Muscle of arm (tissue), 12 donors: ENCODE measurements around the gene STRBP. TPM values are rescaled to one million over a fixed set of nuclear protein-coding genes. Genes with fewer than 3 reads are reported as not detected.
"Not testable (repeated sequence)": the region's sequence is repeated elsewhere in the genome, so short reads cannot be mapped to it uniquely, and the experiment has no call there.

Source experiments
- DNase-seq: peaks from one replicate; pipeline ENCODE4 v3.0.0-alpha.2; 2013
- polyA plus RNA-seq, 12 donors: library from polyadenylated mRNA; unstranded; fragments of 120-200 nt; gene quantifications; one replicate each; pipeline ENCODE4 v1.2.1, GENCODE V29; 2013; ENCODE audit not compliant: insufficient read length in 12 of 12

Gene STRBP
- polyA plus RNA-seq, 12 donors = 8.1 to 19.6 (median 10.4) TPM; not detected in 1

DNA sequence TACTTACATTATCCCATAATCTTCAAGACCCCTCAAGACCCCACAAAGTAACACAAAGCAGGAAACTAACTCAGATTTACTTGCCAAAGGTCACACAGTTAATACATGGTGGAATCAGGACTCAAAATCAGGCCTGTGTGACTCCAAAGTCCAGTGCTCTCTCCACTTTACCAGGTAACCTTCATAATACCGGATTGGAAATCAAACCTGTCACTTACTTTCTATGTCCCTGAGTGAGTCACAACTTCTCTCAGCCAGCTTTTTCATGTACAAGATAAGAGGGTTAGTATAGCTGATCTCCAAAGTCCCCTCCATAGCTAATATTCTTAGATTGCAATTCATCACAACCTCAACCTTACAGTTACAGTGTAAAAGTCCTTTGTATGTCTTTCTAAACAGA, 17.1 kb downstream of the STRBP start:
- DNase-seq = no peak

DNA sequence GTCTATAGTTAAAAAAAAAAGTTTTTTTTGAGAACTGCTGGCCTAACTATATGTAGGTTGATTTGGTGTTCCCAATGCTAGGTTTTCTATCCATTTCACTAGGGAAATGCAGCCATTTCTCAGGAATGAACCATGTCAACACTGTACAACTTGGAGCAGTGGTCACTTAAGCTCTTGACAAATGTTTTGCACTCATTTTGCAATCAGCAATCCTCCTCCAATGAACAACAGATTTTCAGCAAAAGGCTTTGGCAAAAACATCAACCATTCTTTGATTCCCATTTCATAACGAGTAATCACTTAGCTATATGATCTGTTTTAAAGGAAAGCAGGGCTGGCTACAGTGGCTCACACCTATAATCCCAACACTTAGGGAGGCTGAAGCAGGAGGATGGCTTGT, 17.9 kb downstream of the STRBP start:
- DNase-seq = no peak

DNA sequence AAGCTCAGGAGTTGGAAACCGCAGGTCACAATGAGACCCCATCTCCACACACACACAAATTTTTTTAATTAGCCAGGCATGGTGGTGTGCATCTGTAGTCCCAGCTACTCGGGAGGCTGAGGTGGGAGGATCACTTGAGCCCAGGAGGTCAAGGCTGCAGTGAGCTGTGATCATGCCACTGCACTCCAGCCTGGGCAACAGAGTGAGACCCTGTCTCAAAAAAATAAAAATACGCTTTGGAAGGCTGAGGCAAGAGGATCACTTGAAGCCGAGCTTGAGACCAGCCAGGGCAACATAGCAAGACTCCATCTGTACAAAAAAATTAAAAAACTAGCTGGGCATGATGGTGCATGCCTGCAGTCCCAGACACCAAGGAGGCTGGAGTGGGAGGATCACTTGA, 19.2 kb downstream of the STRBP start:
- not testable (repeated sequence) for DNase-seq

DNA sequence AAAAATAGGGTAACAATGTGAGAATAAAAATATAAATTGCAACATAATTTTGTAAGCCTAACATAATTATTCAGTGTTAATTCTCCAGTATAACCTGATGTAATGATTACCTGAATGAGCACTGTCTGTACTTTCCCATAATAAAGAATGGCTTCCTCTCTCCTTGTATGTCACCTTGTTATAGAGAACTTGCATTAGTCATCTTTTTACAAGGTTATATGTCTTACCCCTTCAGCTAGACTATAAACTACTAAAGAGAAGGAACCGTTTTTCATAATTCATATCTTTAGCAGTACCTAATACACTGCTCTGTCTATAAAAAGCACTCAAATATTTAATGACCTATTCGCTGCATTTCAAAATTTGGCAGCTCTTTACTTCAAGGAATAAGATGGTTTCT, 19.8 kb downstream of the STRBP start:
- DNase-seq = no peak

DNA sequence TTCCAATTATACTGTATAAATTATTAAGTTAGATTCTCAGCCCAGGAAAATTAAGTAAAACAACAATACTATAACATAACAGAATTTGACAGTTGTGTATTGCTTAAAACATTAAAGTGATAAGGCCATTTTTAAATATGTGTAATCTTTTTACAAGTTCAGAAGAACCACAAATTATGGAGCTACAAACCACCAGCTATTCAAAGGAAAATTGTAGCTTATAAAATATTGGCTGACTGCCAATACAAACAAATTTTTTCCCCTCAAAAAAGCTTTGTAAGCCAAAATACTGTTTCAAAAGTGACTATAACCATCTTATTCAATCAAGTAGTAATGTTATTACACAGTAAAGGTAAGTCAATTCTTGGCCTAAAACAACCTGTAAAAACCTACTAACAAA, 21.9 kb downstream of the STRBP start:
- no peak for DNase-seq

DNA sequence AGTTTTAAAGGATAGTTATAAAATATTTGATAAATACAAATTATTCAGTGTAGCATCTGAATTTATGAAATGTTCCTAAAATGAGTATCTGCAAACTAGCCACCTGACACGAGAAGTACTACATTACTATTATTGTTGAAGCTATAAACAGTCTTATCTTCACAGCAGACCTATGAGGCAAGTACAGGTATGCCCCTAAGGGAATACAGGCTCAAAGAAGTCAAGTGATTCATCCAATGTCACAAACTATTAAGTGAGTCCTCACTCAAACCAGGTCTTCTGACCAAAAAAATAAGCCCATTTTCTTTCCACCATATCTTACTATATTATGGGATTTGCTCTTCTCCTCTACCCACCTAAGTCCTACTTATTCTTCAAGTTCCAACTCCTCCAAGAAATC, 28.7 kb downstream of the STRBP start:
- no peak for DNase-seq

DNA sequence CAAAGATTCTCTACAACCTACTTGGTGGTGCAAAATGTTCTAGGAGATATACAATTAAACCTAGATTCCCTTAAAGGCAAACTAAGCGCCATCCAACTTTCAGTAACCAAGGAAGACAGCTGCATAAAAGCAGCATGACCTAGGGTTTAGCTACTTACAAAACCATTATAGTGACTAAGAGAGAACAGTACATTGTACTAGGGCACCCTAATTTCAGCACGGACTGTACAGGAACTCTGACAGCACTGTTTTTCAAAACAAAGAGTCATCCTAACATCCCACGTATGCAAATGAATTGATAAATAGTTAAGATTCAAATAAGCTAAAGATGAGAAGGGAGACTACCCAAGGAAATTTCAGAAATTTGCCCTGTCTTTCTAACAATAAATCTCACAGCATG, 30.0 kb downstream of the STRBP start:
- no peak for DNase-seq

DNA sequence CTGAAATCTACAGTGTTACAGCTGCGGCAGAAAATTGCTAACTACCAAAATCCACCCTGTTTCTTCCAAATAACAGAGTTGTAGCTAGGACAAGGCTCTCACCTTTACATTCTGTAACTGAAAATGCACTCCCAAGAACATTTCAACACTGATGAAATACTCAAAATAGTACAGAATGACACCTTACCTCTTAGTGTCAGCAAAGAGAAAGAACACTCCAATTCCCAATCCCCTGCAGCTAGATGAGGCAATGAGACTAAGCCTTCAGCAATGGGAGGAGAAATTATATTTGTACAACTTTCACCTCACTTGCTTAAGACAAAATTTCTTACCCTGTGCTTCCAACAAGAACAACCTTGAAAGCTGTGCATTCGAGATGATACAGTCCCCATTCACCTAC, 31.2 kb downstream of the STRBP start:
- DNase-seq = no peak

DNA sequence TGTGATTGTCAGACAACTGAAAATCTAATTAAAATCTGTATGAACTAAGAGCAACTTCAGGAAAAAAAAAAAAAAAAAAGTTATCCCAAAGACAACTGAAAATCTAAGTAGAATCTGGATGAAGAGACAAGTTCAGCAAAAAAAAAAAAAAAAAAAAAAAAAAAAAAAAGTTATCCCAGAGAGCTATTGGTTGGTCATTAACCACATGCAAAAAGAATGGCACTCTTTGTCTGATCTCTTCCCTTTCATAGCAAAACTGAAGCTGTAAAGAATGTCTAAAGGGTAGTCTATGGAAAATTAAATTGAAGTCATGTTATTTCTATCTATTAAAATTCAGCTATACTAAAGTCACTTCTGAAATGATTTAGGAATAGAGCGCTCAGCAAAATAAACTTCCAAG, 32.9 kb downstream of the STRBP start:
- DNase-seq = no peak

DNA sequence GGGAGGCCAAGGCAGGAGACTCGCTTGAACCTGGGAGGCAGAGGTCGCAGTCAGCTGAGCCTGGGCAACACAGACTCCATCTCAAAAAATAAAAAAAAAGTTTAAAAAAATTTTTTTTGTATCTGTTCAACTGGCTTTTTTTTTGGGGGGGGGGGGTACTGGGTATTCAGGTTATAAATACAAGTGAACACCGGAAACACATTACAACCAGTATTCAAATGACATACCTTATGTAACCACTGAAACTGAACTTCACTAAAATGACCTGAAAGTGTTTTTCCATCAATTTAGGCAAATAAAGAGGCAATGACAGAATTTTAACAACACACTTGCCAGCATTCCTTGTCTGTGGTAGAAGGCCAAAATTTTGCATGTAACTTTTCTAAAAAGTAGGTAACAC, 33.5 kb downstream of the STRBP start:
- DNase-seq = no peak

DNA sequence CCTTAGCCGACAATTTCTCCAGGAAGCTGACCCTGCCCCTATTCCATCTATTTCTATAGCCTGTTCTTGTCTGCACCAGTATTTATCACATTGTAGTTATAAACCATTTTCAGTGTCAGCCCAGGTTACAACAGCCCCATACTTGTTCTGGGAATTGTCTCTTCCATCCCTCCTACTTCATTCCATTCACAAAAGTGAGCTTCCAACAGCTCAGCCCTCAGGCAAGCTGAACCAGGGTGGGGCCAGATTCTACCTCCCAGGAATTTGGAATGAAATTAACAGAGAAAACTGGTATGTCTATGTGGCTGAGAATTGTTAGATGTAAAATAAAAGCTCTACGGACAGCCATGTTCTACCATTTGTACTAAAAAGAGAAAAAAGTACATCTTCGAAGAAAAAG, 36.1 kb downstream of the STRBP start:
- no peak for DNase-seq

DNA sequence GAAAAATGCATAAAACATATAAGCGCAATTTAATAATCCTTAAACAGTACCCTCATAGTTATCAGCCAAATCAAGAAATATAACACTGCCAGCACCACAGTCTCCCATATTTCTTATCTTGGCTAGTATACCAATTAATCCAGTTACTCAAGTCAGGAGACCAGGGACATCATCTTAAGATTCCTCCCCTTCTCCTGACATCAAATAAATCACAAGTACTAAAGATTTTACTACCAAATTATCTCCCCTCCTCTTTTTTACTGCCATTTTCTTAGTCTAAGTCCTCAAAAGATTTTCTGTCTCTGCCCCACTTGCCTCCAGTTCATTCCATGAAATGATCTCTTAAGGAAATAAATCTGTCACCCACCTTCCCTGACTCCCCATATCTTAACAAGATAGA, 37.0 kb downstream of the STRBP start:
- DNase-seq = no peak

DNA sequence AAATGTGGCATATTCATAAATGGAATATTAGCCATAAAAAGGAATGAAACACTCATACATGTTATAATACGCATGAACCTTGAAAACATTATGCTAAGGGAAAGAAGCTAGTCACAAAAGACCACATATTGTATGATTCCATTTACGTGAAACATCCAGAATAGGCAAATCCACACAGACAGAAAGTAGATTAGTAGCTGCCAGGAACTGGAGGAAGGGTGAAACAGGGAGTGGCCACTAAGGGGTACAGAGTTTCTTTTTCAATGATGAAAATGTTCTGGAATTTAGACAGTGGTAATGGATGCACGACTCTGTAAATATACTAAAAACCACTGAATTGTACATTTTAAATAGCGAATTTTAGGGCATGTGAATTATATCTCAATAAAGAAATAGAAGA, 39.4 kb downstream of the STRBP start:
- DNase-seq = no peak

DNA sequence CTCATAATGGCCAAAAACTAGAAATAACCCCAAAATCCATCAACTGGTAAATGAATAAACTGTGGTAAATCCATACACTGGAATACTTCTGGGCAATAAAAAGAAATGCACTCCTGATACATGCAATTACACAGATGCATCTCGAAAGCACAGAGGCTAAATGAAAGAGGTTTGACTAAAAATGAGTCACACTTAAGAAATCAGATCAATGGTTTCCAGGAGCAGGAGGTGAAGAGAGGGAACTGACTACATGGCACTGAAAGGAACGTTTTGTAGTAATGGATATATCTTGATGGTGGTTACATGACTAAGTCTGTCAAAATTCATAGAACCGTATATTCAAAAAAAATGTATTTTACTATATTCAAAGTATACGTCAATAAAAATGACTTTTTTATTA, 42.4 kb downstream of the STRBP start:
- DNase-seq = no peak

DNA sequence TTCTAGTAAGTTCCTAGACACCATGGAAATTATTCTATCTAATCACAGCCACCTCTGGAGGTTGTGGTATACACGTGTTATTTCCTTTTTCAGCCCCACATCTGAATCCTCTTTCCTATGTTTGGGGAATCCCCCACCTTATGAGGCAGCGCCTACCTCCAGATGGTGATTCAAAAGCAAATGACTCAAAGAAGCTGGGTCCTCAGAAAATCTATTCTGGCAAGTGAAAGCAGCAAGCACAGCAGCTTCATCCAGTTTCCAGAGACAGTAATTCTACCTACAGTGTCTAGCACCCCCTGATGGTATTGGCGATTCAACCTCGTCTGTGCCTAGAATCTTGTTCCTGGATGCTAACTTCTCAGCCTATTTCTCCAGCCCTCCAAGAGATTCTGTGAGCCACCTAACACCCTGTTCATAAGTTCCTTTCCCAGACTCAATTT, 43.0 kb downstream of the STRBP start:
- no peak for DNase-seq

DNA sequence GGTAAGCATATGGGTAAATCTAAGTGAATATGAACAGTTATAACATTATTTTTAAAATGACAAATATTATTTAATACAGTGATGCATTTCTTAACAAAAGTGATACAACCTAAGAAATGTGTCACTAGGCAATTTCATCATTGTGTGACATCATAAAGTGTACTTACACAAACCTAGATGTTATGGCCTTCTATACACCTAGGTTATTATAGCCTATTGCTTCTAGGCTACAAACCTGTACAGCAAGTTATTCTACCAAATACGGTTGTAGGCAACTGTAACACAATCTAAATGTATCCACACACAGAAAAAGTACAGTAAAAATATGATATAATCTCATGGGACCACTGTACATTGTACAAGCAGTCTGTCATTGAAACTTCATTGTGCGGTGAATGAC, 48.3 kb downstream of the STRBP start:
- no peak for DNase-seq

DNA sequence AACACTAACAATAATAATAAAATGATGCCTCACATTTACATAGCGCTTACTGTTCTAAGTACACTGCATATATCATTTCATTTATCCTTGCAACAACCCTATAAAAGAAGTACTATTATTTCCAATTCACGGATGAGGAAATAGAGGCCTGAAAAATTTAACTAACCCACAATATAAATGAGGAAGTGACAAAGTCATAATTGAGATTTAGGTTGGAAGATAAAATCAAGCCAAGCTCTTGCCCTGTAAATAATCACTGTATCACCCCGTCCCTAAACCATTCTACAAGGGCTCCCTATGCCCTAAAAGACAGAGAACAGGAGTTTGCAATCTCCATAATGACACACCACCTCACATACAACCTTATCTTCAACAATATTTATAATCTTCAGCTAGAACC, 49.6 kb downstream of the STRBP start:
- no peak for DNase-seq

DNA sequence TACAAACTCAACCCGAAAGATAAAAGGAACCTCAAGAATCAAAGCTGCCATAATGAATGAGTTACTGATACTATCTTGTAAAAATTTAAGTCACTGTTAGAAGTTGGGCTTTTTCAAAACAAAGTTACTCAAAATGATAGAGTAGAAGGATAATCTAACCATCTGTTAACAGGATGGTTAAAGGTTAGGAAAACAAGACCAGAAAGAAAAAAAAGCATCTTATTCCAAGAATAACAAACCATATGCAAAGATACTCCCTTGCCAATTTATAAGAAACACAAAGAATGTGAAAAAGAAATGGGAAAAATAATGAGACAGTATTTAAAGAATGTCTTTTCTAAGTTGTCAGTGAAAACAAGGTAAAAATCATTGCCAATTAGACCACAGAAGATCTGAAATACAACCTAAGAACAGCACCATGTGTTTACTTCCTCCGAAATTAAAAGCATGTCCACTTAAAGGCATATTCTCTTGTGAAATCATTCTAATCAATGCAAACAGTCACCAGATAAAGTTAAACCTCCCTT, 51.2 kb downstream of the STRBP start:
- DNase-seq = no peak

DNA sequence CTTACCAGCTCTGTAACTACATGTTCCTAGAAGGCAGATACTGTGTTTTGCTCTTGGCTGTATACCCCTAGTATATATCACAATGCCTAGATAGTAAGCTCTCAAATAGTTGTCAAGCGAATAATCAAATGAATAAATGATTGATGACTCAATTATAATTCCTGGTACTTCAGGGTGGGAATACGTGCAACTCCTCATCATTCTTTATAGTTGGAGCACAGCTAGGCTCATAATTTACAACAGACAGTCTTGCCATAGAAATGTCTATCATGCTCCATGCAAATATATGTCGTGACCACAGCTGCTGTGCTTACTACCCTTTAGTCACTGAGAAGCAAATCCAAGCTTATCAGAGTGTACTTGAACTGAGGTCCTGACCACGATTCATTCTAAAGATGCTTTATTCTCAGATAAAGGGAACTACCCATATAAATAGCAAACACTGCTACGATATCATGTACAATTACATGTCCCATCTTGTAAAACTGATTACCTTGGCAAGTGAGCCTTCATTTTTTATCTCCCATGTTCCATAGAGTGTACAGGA, 52.1 kb downstream of the STRBP start:
- no peak for DNase-seq

DNA sequence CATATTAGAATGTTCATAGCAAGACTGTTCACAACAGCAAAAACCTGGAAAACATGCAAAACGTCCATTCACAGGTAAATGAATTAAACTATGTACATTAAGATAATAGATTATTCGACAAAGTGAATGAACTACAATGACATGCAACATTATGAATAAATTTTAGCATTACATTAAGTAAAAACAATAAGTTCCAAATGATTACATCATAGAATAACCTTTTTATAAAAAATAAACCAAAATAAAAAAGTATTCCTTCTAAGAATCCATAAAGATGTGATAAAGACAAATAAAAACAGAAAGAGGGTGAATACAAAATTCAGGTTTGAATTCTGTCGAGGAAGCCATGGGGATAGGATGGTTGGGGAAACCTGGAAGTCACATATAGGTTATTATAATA, 57.3 kb downstream of the STRBP start:
- DNase-seq = no peak

DNA sequence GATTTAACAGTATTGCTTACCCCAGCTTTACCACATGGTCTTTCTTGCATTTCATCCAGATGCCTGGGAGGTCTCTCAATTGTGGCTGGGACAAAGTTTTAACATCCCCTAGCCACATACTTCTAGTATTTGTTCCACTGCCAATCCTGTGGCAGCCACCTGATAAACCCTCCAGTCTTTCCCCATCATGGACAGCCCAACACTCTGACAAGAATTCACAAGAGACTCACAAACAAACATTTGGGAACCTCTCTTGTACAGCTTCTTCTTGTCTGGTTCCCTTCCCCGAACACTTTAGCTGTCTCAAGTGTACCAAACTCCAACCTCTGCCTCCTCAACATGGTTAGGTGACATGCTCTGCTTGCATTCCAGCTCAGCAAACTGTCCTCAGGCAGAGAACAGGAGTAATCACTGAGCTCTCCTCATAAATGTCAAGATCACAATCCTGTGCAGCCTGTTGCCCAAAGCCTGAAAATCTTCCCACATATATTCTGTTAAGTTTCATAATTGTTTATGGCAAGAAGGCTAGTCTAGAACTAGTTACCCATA, 59.7 kb downstream of the STRBP start:
- no peak for DNase-seq

DNA sequence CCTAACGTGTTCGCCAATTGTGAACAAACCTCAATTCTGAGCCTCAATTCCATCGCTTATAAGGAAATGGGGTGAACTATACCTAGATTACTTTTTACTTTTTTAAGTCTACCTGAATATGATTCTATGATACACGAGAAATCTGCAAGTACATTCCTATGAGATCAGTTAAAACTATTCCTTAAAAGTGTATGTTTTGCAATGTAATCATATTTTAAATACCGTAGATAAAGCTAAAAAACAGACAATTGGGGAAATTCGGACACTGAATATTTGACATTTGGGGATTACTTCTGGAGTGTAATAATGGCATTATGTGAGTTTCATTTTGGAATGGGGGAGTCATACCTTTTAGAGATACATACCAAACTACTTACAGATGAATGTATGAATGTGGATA, 62.3 kb downstream of the STRBP start:
- DNase-seq = no peak

DNA sequence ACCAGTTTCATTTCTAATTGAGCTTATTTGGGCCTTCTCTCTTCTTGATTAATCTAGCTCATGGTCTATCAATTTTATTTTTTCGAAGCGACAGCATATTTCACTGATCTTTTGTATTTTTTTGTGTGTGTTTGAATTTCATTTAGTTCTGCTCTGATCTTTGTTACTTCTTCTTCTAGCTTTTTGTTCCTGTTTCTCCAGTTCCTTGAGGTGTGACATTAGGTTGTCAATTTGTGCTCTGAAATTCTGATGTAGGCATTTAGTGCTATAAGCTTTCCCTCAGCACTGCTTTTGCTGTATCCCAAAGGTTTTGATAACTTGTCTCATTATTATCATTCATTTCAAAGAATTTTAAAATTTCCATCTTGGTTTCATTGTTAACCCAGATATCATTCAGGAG, 67.3 kb downstream of the STRBP start:
- no peak for DNase-seq

DNA sequence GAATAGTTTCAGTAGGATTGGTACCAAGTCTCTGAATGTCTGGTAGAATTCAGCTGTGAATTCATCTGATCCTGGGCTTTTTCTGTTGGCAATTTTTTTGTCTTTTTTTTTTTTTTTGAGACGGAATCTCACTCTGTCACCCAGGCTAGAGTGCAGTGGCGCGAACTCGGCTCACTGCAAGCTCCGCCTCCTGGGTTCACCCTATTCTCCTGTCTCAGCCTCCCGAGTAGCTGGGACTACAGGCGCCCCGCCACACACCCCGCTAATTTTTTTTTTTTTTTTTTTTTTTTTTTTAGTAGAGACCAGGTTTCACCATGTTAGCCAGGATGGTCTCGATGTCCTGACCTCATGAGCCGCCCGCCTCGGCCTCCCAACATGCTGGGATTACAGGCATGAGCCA, 67.9 kb downstream of the STRBP start:
- DNase-seq = not testable (repeated sequence)
